K562 (cell line): Measurements from ENCODE around the gene THSD8. TPM values are rescaled to one million over a fixed set of nuclear protein-coding genes. Genes with fewer than 3 reads are reported as not detected.

Experiments
- ELK1 ChIP-seq: sonication (generic); formaldehyde crosslinking; IDR thresholded peaks from 2 replicates; pipeline ENCODE4 v1.8.1; 2022; ENCODE audit warnings: missing genetic modification reagents
- ERF ChIP-seq: fragments of 450-650 bp; formaldehyde crosslinking; IDR thresholded peaks from 2 replicates; pipeline ENCODE4 v1.4.0; 2020; ENCODE audit warnings: mild to moderate bottlenecking, mixed read lengths
- HNRNPK ChIP-seq: fragments of 200-400 bp; formaldehyde crosslinking; IDR thresholded peaks from one replicate; pipeline ENCODE4 v1.6.1; 2018; ENCODE audit warnings: mild to moderate bottlenecking, low read depth, low read length; ENCODE audit not compliant: poor library complexity, severe bottlenecking
- NFIC ChIP-seq: fragments of 450-650 bp; IDR thresholded peaks from 2 replicates; pipeline ENCODE4 v1.6.1; 2017; ENCODE audit warnings: mild to moderate bottlenecking, inconsistent platforms
- PBX2 ChIP-seq, 2 experiments: IDR thresholded peaks in 1 of 2; conservative IDR thresholded peaks in 1 of 2; 2 replicates each; pipeline ENCODE4 v1.6.1; 2016; ENCODE audit warnings: low read depth in 2 of 2, mild to moderate bottlenecking in 1 of 2, missing compliant biosample characterization in 1 of 2, missing genetic modification characterization in 1 of 2, moderate library complexity in 1 of 2
- PHB ChIP-seq: fragments of 250-450 bp; sonication (Bioruptor Pico); IDR thresholded peaks from 2 replicates; pipeline ENCODE4 v1.5.0; 2021
- SAP30 ChIP-seq: fragments of 200-600 bp; sonication (generic); IDR thresholded peaks from 2 replicates; pipeline ENCODE4 v1.6.1; 2012; ENCODE audit warnings: borderline replicate concordance, low read depth, mild to moderate bottlenecking, moderate library complexity, low read length, control low read depth, inconsistent platforms; ENCODE audit not compliant: insufficient read depth, poor library complexity, severe bottlenecking
- SRF ChIP-seq, 2 experiments: fragments of 250-450, 450-650 bp in 1 of 2; sonication (Bioruptor Pico) in 1 of 2; sonication (generic) in 1 of 2; formaldehyde crosslinking; IDR thresholded peaks; 2 replicates each; pipeline versions ENCODE4 v1.5.0 to v1.5.1; 2020 to 2022; ENCODE audit warnings: mild to moderate bottlenecking in 1 of 2, missing genetic modification reagents in 1 of 2
- ZNF12 ChIP-seq: sonication (generic); formaldehyde crosslinking; IDR thresholded peaks from 2 replicates; pipeline ENCODE4 v1.4.0; 2020; ENCODE audit warnings: mild to moderate bottlenecking, missing genetic modification reagents
- ZNF274 ChIP-seq: IDR thresholded peaks from 2 replicates; pipeline ENCODE4 v1.6.1; 2011; ENCODE audit warnings: low read depth, mild to moderate bottlenecking, low read length, moderate library complexity, borderline replicate concordance
- ZNF407 ChIP-seq: fragments of 450-650 bp; IDR thresholded peaks from 2 replicates; pipeline ENCODE4 v1.6.1; 2016; ENCODE audit warnings: low read depth
- ZNF431 ChIP-seq: sonication (generic); formaldehyde crosslinking; IDR thresholded peaks from 2 replicates; pipeline ENCODE4 v1.8.0; 2022; ENCODE audit warnings: mild to moderate bottlenecking, missing genetic modification reagents
- ZNF584 ChIP-seq: fragments of 200-800 bp; sonication (Bioruptor generic); IDR thresholded peaks from 2 replicates; pipeline ENCODE4 v1.6.1; 2016; ENCODE audit warnings: low read depth, mild to moderate bottlenecking, missing genetic modification characterization, missing compliant biosample characterization
- polyA plus RNA-seq, 8 experiments: library from polyadenylated mRNA; depleted of rRNA in 4 of 8; stranded (reverse) in 5 of 8; unstranded in 3 of 8; fragments of >200 nt; fragmentation: Nextera tagmentation in 2 of 8; fragmentation: Illumina TruSeq in 1 of 8; extraction: Ambion mirVana in 2 of 8; extraction: Trizol in 1 of 8; gene quantifications; 2 replicates each; pipeline versions ENCODE4 v1.2.1 to v1.2.3, GENCODE V29; 2011 to 2014; ENCODE audit warnings: inconsistent platforms in 1 of 8, missing spikeins in 1 of 8
- total RNA-seq, 7 experiments: library from RNA; depleted of rRNA in 6 of 7; stranded (reverse); fragments of >200 nt in 6 of 7; fragmentation: Illumina TruSeq in 2 of 7; extraction: Trizol in 2 of 7; gene quantifications; 2 replicates each; pipeline versions ENCODE4 v1.2.1 to v1.2.3, GENCODE V29; 2011 to 2021; ENCODE audit warnings: low replicate concordance in 1 of 7

The THSD8 gene
- total and polyA plus RNA-seq, 9 of the 15 experiments (the other 6 are each of a cell fraction or from before 2014, with no cell fraction given), result 8.4 to 42.4 (median 19.9) TPM; not detected in 2

GRCh38 chr19:12793290-12794195 is 8.3 kb upstream of the THSD8 start (continued):
- no peak for TF ChIP-seq ZNF584 (CRISPR knock-in tag)
- peak; percentile 95 for TF ChIP-seq HNRNPK
- no peak; the same call in 1 of the 2 replicates for TF ChIP-seq ZNF274
- peak; percentile 73 for TF ChIP-seq SAP30
- TF ChIP-seq PHB (CRISPR knock-in tag), result no peak; the same call in 1 of the 2 replicates
- 0 out of 2 replicates have a peak, but pooled peaks have one; percentile 3 for TF ChIP-seq NFIC
- TF ChIP-seq ZNF431 (CRISPR knock-in tag), result no peak
- TF ChIP-seq ERF (CRISPR knock-in tag), result 0 out of 2 replicates have a peak, but pooled peaks have one; percentile 80
- TF ChIP-seq SRF (CRISPR knock-in tag; IDR thresholded peaks at IDR 0.05), result peak; percentile 100
- peak; percentile 100 for TF ChIP-seq ELK1 (CRISPR knock-in tag)
- TF ChIP-seq PBX2 (CRISPR knock-in tag; IDR thresholded peaks at IDR 0.05; ENCODE audit: low read depth), result no peak
- TF ChIP-seq PBX2 (tag; conservative IDR thresholded peaks at IDR 0.05; ENCODE audit: low read depth), result no peak
- TF ChIP-seq ZNF407, result no peak
- no peak for TF ChIP-seq ZNF12 (CRISPR knock-in tag)
